ENCODE measurements around the gene HTR3E. TPM values are rescaled to one million over a fixed set of nuclear protein-coding genes. Genes with fewer than 3 reads are reported as not detected.

HTR3E gene
- total and polyA plus RNA-seq, 2 of the 13 experiments (the other 11 are each of a cell fraction or from before 2014, with no cell fraction given), result not detected

- 0 out of 2 replicates have a peak, but pooled peaks have one; percentile 36 for TF ChIP-seq ZNF431 (CRISPR knock-in tag; IDR thresholded peaks at IDR 0.05; ENCODE audit: borderline replicate concordance, low read depth)
- TF ChIP-seq CSRNP1 (CRISPR knock-in tag; IDR thresholded peaks at IDR 0.05), result no peak; the same call in 1 of the 2 replicates
- peak; percentile 68 for TF ChIP-seq IKZF5 (CRISPR knock-in tag; IDR thresholded peaks at IDR 0.05)
- no peak for TF ChIP-seq ESRRA (CRISPR knock-in tag; IDR thresholded peaks at IDR 0.05; ENCODE audit: low read depth)
- no peak; the same call in 1 of the 2 replicates for TF ChIP-seq SAFB2 (CRISPR knock-in tag; IDR thresholded peaks at IDR 0.05; ENCODE audit: borderline replicate concordance, low read depth)
- peak; percentile 29; the same call in 1 of the 2 replicates for TF ChIP-seq NFKB2 (CRISPR knock-in tag; IDR thresholded peaks at IDR 0.05; ENCODE audit: borderline replicate concordance)
- peak; percentile 82 for TF ChIP-seq PHF5A (CRISPR knock-in tag; IDR thresholded peaks at IDR 0.05; ENCODE audit: low read depth, unreplicated experiment)
- TF ChIP-seq YEATS4 (CRISPR knock-in tag; IDR thresholded peaks at IDR 0.05; ENCODE audit: borderline replicate concordance), result peak; percentile 5; the same call in 1 of the 2 replicates
- no peak for TF ChIP-seq ZNF629 (CRISPR knock-in tag; conservative IDR thresholded peaks at IDR 0.05)
- 0 out of 2 replicates have a peak, but pooled peaks have one; percentile 61 for TF ChIP-seq ZNF414 (CRISPR knock-in tag; IDR thresholded peaks at IDR 0.05)
- TF ChIP-seq RFX5 (IDR thresholded peaks at IDR 0.05; ENCODE audit: low read depth, low read length), result no peak
- TF ChIP-seq NR2F2 (IDR thresholded peaks at IDR 0.05; ENCODE audit: borderline replicate concordance, low read depth), result no peak; the same call in 1 of the 2 replicates
- no peak for TF ChIP-seq AKAP8 (CRISPR knock-in tag; IDR thresholded peaks at IDR 0.05)
- peak; percentile 72 for TF ChIP-seq ZNF18 (CRISPR knock-in tag; IDR thresholded peaks at IDR 0.05; ENCODE audit: insufficient replicate concordance)
- TF ChIP-seq AFF4 (CRISPR knock-in tag; IDR thresholded peaks at IDR 0.05), result no peak
- no peak for TF ChIP-seq ZFP36L2 (CRISPR knock-in tag; IDR thresholded peaks at IDR 0.05)
- TF ChIP-seq THAP8 (CRISPR knock-in tag; IDR thresholded peaks at IDR 0.05; ENCODE audit: borderline replicate concordance), result peak; percentile 25; the same call in 1 of the 2 replicates
- no peak for TF ChIP-seq ZNF569 (CRISPR knock-in tag; IDR thresholded peaks at IDR 0.05; ENCODE audit: borderline replicate concordance)
These were observed 38.5 kb downstream of the HTR3E start, which contains the start of gene EIF2B5 (continued) for GRCh38 chr3:184135149-184135910.

Data from HepG2 (cell line).